ENCODE measurements around the gene MAFG. TPM values are rescaled to one million over a fixed set of nuclear protein-coding genes. Genes with fewer than 3 reads are reported as not detected.

Gene MAFG
- total RNA-seq, 1 donor from 2014 or later = 35.8 TPM

DNA sequence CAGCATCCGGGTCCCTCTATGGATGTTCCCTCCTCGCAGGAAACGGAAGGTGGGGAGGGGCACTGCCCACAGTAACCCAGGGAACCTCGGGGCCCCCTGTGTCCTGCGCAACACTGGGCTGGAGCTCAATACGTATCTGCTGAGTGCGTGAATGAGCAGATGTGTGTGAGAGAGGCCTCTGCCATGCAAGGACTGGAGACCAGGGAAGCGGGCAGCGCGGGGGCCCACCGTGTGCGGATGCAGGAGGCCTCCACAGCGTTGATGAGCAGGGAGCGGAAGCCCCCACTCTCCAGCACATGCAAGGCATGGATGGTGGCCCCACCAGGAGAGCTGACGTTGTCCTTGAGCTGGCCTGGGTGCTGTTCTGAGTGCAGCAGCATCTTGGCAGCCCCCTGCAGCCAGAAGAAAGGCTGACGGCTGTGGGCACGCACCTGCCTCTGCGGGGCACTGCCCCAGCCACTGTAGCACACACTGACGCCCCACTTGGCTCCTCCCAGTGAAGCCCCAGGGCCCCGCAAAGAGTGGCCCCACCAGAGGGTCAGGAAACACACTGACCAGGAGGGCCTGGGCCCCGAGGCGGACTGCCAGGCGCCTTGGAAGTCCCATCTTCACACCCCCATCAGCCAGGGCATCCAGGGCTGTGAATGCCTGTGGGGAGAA is 6.7 kb upstream of the MAFG start:
- Histone ChIP-seq H3K36me3 (ENCODE audit: insufficient read depth, low read length) (no peaks in the 10 kb centered on the region), H3K27me3 (ENCODE audit: insufficient read depth, low read length) (no peaks in the 10 kb centered on the region), H3K27ac (ENCODE audit: low read depth, low read length) (no peak overlapping the region), H3K4me3 (ENCODE audit: insufficient read depth, low read depth, low read length) (no peak overlapping the region), H4K20me1 (ENCODE audit: insufficient read depth, low read length) (peaks cover 32% of the 10 kb centered on the region), H2AFZ (ENCODE audit: low read depth, low read length) (no peak overlapping the region), H3K4me1 (ENCODE audit: insufficient read depth, low read length) (peaks cover 6% of the 10 kb centered on the region), H3K4me2 (ENCODE audit: low read length) (no peak overlapping the region), H3K9me3 (ENCODE audit: insufficient read depth, low read depth, low read length) (no peaks in the 10 kb centered on the region), H3K79me2 (ENCODE audit: insufficient read depth, low read length) (peaks cover 20% of the 10 kb centered on the region), H3K9ac (ENCODE audit: low read length) (no peak overlapping the region)
- H3K27ac Mint-ChIP-seq (ENCODE audit: unreplicated experiment) = peak overlapping the region; percentile 41
- peaks cover 5% of the 10 kb centered on the region for H3K4me1 Mint-ChIP-seq (ENCODE audit: low read depth, unreplicated experiment)
- no peak for FAIRE-seq
- peaks cover 10% of the 10 kb centered on the region for H3K36me3 Mint-ChIP-seq (ENCODE audit: low read depth, unreplicated experiment)
- H3K27me3 Mint-ChIP-seq (ENCODE audit: low read depth, unreplicated experiment) = peaks cover 3% of the 10 kb centered on the region
- TF ChIP-seq, protein P1, sequence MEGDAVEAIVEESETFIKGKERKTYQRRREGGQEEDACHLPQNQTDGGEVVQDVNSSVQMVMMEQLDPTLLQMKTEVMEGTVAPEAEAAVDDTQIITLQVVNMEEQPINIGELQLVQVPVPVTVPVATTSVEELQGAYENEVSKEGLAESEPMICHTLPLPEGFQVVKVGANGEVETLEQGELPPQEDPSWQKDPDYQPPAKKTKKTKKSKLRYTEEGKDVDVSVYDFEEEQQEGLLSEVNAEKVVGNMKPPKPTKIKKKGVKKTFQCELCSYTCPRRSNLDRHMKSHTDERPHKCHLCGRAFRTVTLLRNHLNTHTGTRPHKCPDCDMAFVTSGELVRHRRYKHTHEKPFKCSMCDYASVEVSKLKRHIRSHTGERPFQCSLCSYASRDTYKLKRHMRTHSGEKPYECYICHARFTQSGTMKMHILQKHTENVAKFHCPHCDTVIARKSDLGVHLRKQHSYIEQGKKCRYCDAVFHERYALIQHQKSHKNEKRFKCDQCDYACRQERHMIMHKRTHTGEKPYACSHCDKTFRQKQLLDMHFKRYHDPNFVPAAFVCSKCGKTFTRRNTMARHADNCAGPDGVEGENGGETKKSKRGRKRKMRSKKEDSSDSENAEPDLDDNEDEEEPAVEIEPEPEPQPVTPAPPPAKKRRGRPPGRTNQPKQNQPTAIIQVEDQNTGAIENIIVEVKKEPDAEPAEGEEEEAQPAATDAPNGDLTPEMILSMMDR (IDR thresholded peaks at IDR 0.05; ENCODE audit: insufficient read depth, low read depth, low read length) = no peak
- TF ChIP-seq EZH2 (IDR thresholded peaks at IDR 0.05; ENCODE audit: insufficient read depth, low read length) = no peak
- DNase-seq (ENCODE audit: low read depth) = no peak
- H3K4me3 Mint-ChIP-seq (ENCODE audit: unreplicated experiment) = no peak overlapping the region
- no peaks in the 10 kb centered on the region for H3K9me3 Mint-ChIP-seq (ENCODE audit: unreplicated experiment)

DNA sequence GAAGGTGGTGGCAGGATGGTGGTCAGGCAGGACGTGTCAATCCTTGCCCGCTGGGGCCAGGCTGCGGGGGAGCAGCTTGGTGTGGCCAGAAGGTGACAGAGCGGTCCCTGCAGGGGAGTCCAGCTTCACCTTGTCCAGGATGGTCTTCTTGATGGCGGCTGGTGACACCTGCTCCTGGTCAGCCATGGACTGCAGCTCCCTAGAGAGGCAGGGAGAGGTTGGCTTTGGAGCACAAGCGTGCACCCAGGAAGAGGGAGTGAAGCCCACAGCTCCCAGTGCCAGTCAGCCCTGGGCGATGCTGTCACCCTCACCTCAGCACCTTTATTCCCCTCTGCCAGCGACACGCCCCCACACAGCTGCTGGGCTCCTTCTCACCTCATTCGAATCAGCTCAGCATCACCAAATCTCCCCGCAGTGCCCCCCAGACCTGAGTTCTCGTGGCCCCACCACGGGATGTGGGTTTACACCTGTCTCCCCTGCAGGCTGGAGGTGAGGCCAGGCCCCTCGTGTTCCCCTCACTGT is 5.7 kb upstream of the MAFG start:
- Histone ChIP-seq H3K9ac (ENCODE audit: low read length) (no peak overlapping the region), H3K4me3 (ENCODE audit: insufficient read depth, low read depth, low read length) (no peak overlapping the region), H3K27me3 (ENCODE audit: insufficient read depth, low read length) (no peaks in the 10 kb centered on the region), H3K36me3 (ENCODE audit: insufficient read depth, low read length) (no peaks in the 10 kb centered on the region), H3K27ac (ENCODE audit: low read depth, low read length) (no peak overlapping the region), H3K4me2 (ENCODE audit: low read length) (no peak overlapping the region), H3K9me3 (ENCODE audit: insufficient read depth, low read depth, low read length) (no peaks in the 10 kb centered on the region), H2AFZ (ENCODE audit: low read depth, low read length) (no peak overlapping the region), H3K79me2 (ENCODE audit: insufficient read depth, low read length) (peaks cover 20% of the 10 kb centered on the region), H4K20me1 (ENCODE audit: insufficient read depth, low read length) (peaks cover 37% of the 10 kb centered on the region), H3K4me1 (ENCODE audit: insufficient read depth, low read length) (peaks cover 13% of the 10 kb centered on the region)
- TF ChIP-seq, protein P1 (IDR thresholded peaks at IDR 0.05; ENCODE audit: insufficient read depth, low read depth, low read length) = no peak
- TF ChIP-seq EZH2 (IDR thresholded peaks at IDR 0.05; ENCODE audit: insufficient read depth, low read length) = no peak
- Mint-ChIP-seq H3K36me3 (ENCODE audit: low read depth, unreplicated experiment) (peaks cover 10% of the 10 kb centered on the region), H3K9me3 (ENCODE audit: unreplicated experiment) (no peaks in the 10 kb centered on the region), H3K27me3 (ENCODE audit: low read depth, unreplicated experiment) (no peaks in the 10 kb centered on the region), H3K4me3 (ENCODE audit: unreplicated experiment) (peak overlapping the region; percentile 40), H3K27ac (ENCODE audit: unreplicated experiment) (no peak overlapping the region), H3K4me1 (ENCODE audit: low read depth, unreplicated experiment) (peaks cover 5% of the 10 kb centered on the region)
- FAIRE-seq (no peak), DNase-seq (ENCODE audit: low read depth) (no peak)

Measured in astrocyte (in vitro differentiated cells and primary cell).